Activated CD4-positive, alpha-beta T cell treated with anti-CD3 and anti-CD28 coated beads, Interleukin-2, amount 10 ng/mL, durations not matched to agents 24 days and 14 days (primary cell): ENCODE data around the gene GPR34. TPM values are rescaled to one million over a fixed set of nuclear protein-coding genes. Genes with fewer than 3 reads are reported as not detected.
A peak's percentile ranks its signal among the peaks of the same experiment; 100 is the strongest.

ENCODE experiments used
- DNase-seq: peaks from one replicate; pipeline ENCODE4 v3.0.0; 2022
- H3K27ac Mint-ChIP-seq: one replicate; pipeline ENCODE4 v1.8.0; 2022; ENCODE audit warnings: mild to moderate bottlenecking, mixed read lengths
- H3K27me3 Mint-ChIP-seq: one replicate; pipeline ENCODE4 v1.8.0; 2022; ENCODE audit warnings: mixed read lengths
- H3K36me3 Mint-ChIP-seq: one replicate; pipeline ENCODE4 v1.8.0; 2022; ENCODE audit warnings: low read depth, mild to moderate bottlenecking, mixed read lengths
- H3K4me1 Mint-ChIP-seq: one replicate; pipeline ENCODE4 v1.8.0; 2021; ENCODE audit warnings: mixed read lengths
- H3K4me3 Mint-ChIP-seq: one replicate; pipeline ENCODE4 v1.8.0; 2022; ENCODE audit warnings: mild to moderate bottlenecking, moderate library complexity, mixed read lengths
- H3K9me3 Mint-ChIP-seq: one replicate; pipeline ENCODE4 v1.8.0; 2021; ENCODE audit warnings: mixed read lengths
- intact Hi-C: fragments of 100-400 bp; cut with micrococcal nuclease; formaldehyde crosslinking; loops from one replicate; pipeline ENCODE4 v1.15.1; 2023
- total RNA-seq: library from RNA; stranded (reverse); gene quantifications from 2 replicates; pipeline ENCODE4 v1.2.3, GENCODE V29; 2022

The GPR34 gene
- total RNA-seq, 1 donor from 2014 or later: 0.16 TPM

GRCh38 chrX:41730081-41730480 is 41.3 kb downstream of the GPR34 start:
- no peak overlapping the region for H3K27ac Mint-ChIP-seq

DNA sequence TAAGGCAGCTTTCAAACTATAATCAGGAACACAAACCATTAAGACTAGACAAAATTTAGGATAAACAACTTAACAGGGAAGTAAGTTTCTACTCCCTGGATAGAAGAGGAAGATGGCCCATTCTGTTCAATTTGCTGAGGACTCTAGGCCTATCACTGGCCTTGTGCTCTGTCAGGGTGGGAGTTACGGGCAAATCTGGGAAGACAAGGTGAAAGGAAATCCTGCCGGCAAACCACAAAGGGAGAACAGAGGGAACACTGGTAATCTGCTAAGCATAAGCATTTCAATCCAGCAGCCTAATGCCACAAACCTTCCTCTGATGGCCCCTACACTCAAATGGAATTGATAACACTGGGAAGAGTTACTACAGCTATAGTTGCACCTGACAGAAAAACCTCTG is 43.5 kb downstream of the GPR34 start:
- H3K27ac Mint-ChIP-seq: no peak overlapping the region
- intact Hi-C loops: loop anchor here (5.0 to 10.0 kb wide), 3 partner anchors 45 to 457 kb away; partner anchors contain the start of genes GPR34 and NYX
- no peak overlapping the region for H3K4me3 Mint-ChIP-seq
- peaks cover 1% of the 10 kb centered on the region for H3K36me3 Mint-ChIP-seq
- H3K9me3 Mint-ChIP-seq: no peaks in the 10 kb centered on the region
- DNase-seq: no peak
- no peaks in the 10 kb centered on the region for H3K27me3 Mint-ChIP-seq
- H3K4me1 Mint-ChIP-seq: peaks cover 25% of the 10 kb centered on the region

More at GRCh38 chrX:41730081-41730480, 41.3 kb downstream of the GPR34 start:
- Mint-ChIP-seq H3K4me1 (peaks cover 17% of the 10 kb centered on the region), H3K4me3 (no peak overlapping the region), H3K9me3 (no peaks in the 10 kb centered on the region), H3K27me3 (no peaks in the 10 kb centered on the region), H3K36me3 (peaks cover 1% of the 10 kb centered on the region)
- no peak for DNase-seq
- intact Hi-C loops: loop anchor here (5.0 to 10.0 kb wide), 3 partner anchors 43 to 455 kb away; partner anchors contain the start of genes GPR34 and NYX

DNA sequence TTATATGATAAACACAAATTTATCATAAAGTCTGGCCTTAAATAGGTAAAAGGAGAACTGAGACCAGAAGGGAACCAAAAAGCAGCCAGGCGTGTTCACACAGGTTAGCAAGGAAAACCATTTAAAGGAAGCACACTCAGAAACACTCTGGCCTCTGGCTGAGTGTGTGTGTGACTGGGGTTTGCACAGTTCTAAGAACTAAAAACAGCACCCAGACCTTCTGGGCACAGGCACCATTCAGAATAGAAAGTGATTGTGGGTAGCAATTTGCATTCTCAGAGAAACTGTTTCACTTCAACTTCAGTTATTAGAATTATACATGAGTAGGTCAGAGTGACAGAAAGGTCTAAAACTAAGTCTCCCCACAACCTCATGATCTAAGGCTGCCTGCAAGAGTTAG is 45.2 kb downstream of the GPR34 start:
- no peaks in the 10 kb centered on the region for H3K36me3 Mint-ChIP-seq
- no peaks in the 10 kb centered on the region for H3K27me3 Mint-ChIP-seq
- peak; percentile 64 for DNase-seq
- intact Hi-C loops: loop anchor here (1.0 to 10.0 kb wide), 5 partner anchors 47 to 459 kb away; partner anchors contain the start of genes GPR34 and NYX
- no peaks in the 10 kb centered on the region for H3K9me3 Mint-ChIP-seq
- peak overlapping the region; percentile 85 for H3K27ac Mint-ChIP-seq
- H3K4me1 Mint-ChIP-seq: peaks cover 25% of the 10 kb centered on the region
- H3K4me3 Mint-ChIP-seq: peak overlapping the region; percentile 34

- Mint-ChIP-seq H3K4me1 (peaks cover 25% of the 10 kb centered on the region), H3K27ac (peak overlapping the region; percentile 85), H3K4me3 (peak overlapping the region; percentile 34), H3K9me3 (no peaks in the 10 kb centered on the region), H3K27me3 (no peaks in the 10 kb centered on the region), H3K36me3 (no peaks in the 10 kb centered on the region)
- peak; percentile 58 for DNase-seq
- intact Hi-C loops: loop anchor here (1.0 to 10.0 kb wide), 5 partner anchors 47 to 460 kb away; partner anchors contain the start of genes GPR34 and NYX
These were observed 45.8 kb downstream of the GPR34 start for GRCh38 chrX:41734530-41734929.

GRCh38 chrX:41737065-41737464 is 48.3 kb downstream of the GPR34 start:
- no peak overlapping the region for H3K4me3 Mint-ChIP-seq
- H3K27ac Mint-ChIP-seq: peak overlapping the region; percentile 30
- H3K9me3 Mint-ChIP-seq: no peaks in the 10 kb centered on the region
- H3K36me3 Mint-ChIP-seq: no peaks in the 10 kb centered on the region
- DNase-seq: peak; percentile 75
- peaks cover 21% of the 10 kb centered on the region for H3K4me1 Mint-ChIP-seq
- intact Hi-C loops: loop anchor here (10.0 kb wide), 2 partner anchors 292 to 462 kb away; partner anchors contain the start of gene NYX
- no peaks in the 10 kb centered on the region for H3K27me3 Mint-ChIP-seq

GRCh38 chrX:41739871-41740270 is 51.1 kb downstream of the GPR34 start:
- Mint-ChIP-seq H3K27me3 (no peaks in the 10 kb centered on the region), H3K9me3 (no peaks in the 10 kb centered on the region), H3K36me3 (peaks cover 5% of the 10 kb centered on the region), H3K4me1 (peaks cover 10% of the 10 kb centered on the region), H3K27ac (no peak overlapping the region), H3K4me3 (no peak overlapping the region)
- intact Hi-C loops: loop anchor here (10.0 kb wide), 2 partner anchors 295 to 465 kb away; partner anchors contain the start of gene NYX
- DNase-seq: no peak

Other genes with a start within 250 kb of the GPR34 start
- gene NYX, start 241.6 kb upstream of the GPR34 start, total RNA-seq: not detected in 2 replicates
- not detected in 2 replicates for gene GPR82, start 35.2 kb downstream of the GPR34 start, total RNA-seq
- 16.4 and 19.3 TPM in 2 replicates for gene CASK, start 234.6 kb downstream of the GPR34 start, total RNA-seq